LHCN-M2 (cell line): ENCODE results near the gene CXCL8. TPM values are rescaled to one million over a fixed set of nuclear protein-coding genes. Genes with fewer than 3 reads are reported as not detected.

Experiments
- DNase-seq: peaks from one replicate; pipeline ENCODE4 v3.0.0-alpha.2; 2012; ENCODE audit warnings: low read depth
- total RNA-seq: library from RNA; depleted of rRNA; stranded (reverse); fragments of >200 nt; gene quantifications from 2 replicates; pipeline ENCODE4 v1.2.3, GENCODE V29; 2014

Gene CXCL8
- total RNA-seq, 1 experiment from 2014 or later, result 3.2 TPM

- peak; percentile 51 for DNase-seq
These were observed 21.7 kb upstream of the CXCL8 start for GRCh38 chr4:73718375-73719373.

DNA sequence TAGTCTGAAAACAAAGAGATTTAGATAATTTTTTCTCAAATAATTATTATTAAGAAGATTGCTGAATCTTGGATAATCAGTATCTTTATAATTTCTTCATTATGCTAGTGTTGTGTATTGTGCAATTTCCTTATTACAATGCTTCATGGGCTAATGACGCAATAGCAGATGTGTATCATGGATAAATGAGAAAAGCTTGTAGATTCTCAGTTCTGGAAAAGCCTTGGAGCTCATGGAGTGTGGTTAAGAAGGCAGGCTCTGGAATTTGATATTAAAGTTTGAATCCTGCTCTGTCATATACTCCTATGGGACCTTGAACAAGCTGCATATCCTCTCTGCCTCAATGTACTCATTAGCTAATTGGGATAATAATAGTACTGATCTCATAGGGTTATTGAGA lies 18.9 kb upstream of the CXCL8 start:
- DNase-seq, result peak; percentile 79

DNA sequence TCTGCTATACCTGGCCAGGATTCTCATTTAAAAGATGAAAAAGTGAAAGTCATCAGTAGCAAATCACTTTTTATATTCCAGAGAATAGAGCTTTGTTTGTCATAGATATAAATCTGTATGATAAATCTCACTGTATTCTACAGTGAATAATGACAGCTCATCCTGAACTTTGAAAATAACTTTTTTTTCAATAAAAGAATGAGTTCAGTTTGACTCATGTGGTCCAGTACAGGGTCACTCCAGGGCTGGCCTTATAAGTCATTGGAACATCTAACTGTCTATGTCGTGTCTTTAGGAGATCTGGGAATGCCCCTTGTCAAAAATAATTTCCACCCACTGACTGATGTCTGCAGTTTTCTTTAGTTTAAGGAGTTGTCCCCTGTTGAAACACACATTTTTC lies 18.5 kb upstream of the CXCL8 start:
- peak; percentile 67 for DNase-seq

- DNase-seq, result no peak
These were observed 17.3 kb upstream of the CXCL8 start for GRCh38 chr4:73723023-73723422.

- DNase-seq, result no peak
These were observed 16.4 kb upstream of the CXCL8 start for GRCh38 chr4:73723928-73724327.

DNA sequence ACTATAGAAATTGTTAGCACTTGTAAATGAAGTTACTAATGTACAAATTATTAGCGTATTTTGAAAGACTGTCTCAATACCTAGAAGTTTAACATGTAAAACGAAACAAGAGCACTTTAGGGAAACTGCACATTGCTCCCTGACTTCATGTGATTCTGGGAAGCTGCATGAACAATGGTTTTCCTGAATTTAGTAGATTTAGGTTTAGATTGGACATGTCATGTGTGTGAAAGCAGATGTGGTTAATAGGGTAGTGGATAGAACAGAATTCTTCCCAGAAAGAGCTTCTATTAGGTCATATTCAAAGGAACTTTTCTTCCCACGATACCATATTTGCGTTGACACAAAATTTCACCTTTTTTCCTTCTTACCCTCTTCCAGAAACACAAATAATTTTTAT lies 14.9 kb upstream of the CXCL8 start:
- DNase-seq, result no peak

GRCh38 chr4:73725985-73726384 lies 14.4 kb upstream of the CXCL8 start:
- DNase-seq, result peak; percentile 90

DNA sequence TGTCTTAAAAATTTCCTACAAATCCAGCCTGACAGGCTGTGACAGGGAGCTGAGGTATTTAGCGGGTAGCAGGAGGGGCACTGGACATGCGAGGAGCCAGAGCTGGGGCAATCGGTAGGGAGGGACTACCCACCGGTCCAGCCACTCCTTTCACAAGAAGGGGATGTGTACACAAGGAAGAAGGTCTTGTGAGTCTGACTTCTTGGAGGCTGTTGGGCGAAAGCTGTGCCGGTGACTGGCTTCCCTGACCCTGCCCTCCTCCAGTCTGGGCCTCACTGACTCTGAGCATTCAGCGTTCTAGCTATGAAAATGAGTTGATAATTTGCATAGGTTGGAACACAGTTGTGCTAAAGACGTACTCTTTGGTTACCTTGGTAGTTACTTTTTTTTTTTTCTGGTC lies 12.7 kb upstream of the CXCL8 start:
- DNase-seq, result no peak

DNA sequence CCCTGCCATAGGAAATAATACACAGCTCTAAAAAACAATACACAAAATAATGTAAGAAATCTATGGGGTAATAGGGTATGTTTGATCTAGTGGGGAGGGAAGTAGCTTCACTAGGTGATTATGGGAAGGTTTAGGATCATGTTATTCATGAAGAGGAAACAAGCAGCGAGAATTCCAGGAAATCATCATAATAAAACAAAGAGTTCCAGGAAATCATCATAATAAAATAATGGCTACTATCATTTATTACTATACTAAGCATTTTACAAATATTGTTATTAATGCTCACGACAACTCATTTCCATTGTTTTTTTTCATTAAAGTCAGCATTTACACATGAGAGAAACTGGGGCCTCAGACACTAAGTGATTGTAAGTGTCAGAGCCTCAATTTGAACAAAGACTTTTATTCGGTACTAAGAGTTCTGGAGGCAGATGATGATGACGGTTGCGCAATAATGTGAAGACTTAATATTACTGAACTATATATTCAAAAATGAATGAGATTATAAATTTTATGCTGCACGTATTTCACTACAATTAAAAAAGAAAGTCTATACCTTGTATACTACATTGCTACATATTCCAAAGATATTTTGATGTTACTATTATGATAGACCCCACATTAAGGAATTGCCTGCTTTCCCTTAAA lies 12.2 kb upstream of the CXCL8 start:
- no peak for DNase-seq

DNA sequence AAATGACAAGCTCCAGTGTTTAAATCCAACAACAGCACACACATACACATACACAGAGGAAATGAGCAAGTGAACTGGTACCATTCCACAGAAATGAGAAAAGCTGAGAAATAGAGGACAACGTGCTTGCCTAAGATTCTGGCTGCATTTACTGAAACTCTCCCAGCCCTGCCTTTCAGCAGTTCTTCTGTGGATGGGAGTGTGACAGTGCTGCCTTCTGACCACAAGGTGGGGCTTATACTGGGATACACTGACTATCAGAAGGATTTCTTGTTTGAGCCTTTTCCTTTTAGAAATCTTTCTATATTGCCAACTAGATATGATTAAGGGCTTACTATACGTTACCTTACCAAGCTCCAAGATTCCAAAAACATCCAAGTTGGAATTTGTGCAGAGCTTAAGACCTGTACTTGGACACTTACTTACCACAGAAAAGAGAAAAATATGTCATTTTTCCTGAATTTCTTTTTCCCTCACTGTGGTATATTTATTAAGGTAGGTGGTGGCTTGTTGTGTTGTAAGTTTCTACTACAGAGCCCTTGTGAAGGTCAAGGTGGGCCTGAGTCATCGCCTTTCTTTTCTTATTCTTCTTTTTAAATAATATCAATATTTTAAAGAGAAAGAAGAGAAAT lies 10.7 kb upstream of the CXCL8 start:
- DNase-seq, result peak; percentile 74

DNA sequence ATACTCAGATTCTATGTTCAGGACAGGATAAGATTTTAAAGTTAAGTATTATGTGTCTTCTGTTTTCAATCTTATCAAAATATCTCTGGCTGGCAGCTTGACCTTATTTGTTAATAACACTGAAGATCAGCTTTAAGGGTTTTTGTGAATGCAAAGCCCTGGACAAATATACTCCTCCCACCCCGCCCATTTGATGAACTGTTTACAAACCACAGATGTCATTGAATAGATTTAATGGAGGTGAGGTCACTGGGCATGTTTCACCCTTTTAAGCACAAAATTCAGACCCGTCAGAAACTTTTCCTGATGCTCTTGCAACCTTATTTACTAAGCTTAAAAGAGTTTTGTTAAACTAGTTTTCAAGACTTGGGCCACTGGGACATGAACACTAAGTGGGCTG lies 10.1 kb upstream of the CXCL8 start:
- DNase-seq, result peak; percentile 19

DNA sequence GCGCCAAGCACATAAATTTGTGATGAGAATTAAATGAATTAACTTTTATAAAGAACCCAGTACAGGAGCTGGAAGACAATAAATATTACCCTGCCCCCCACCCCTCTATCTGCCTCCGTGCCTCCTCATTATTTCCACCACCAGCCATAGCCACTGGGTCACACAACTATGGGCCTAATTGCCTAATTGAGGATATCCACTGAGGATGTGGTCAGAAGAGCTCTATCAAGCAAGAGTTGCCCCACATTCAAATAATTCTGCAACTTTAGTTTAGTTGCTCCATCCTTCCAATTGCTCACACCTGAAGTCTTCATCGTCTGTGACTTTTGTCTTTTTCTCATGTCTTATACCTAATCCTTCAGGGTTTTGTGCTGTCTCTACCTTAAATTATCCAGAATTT lies 9.5 kb upstream of the CXCL8 start:
- no peak for DNase-seq

DNA sequence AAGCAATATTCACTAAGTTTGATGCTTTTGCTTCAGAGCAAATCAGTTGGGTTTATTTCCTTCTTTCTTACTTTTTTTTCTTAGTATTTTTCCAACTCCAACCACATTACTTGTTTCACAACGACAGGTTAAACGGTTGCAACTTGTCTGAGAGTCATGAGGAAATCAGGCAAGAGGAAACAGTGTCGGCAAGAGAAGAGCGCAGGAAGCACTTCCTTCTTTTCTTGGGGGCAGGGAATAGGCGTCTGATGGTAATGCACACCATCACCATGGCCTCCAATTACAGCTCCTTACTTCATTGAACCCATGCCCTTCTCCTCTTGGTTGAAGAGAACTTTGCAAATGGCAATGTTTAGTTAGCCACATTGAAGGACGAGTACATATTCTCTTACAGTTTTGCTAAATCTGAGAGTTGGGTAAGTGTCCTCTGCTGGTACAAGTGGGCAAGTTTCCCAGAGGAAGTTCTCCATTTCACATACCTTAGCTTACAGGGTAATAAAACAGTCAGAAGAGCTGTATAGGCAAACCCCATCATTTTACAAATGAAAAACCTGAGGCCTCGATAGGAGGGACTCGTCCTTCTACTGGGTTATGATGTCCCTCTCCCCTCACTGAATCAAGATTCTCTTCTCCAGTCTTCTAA lies 8.3 kb upstream of the CXCL8 start:
- DNase-seq, result no peak

GRCh38 chr4:73732759-73733431 lies 7.5 kb upstream of the CXCL8 start:
- DNase-seq, result no peak

GRCh38 chr4:73734530-73735001 lies 5.8 kb upstream of the CXCL8 start:
- DNase-seq, result peak; percentile 10

DNA sequence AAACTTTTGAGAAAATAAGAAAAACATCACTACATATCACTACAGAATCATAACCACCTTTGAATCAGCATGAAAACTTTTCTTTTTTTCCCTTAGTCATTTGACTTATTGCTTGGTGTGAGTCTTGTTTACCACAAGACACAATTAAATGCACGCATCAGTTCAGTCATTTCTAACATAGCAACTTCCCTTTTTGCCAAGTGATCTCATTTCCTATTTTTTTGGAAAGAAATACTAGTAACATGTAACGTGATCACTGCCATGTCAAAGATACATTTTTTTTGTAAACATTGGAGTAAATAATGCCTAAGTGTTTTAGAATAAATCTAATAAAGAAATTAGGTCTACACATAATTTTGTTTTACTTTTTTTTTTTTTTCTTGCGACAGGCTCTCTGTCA lies 5.1 kb upstream of the CXCL8 start:
- peak; percentile 71 for DNase-seq

GRCh38 chr4:73741031-73741749 lies 821 bp downstream of the CXCL8 start:
- peak; percentile 23 for DNase-seq

DNA sequence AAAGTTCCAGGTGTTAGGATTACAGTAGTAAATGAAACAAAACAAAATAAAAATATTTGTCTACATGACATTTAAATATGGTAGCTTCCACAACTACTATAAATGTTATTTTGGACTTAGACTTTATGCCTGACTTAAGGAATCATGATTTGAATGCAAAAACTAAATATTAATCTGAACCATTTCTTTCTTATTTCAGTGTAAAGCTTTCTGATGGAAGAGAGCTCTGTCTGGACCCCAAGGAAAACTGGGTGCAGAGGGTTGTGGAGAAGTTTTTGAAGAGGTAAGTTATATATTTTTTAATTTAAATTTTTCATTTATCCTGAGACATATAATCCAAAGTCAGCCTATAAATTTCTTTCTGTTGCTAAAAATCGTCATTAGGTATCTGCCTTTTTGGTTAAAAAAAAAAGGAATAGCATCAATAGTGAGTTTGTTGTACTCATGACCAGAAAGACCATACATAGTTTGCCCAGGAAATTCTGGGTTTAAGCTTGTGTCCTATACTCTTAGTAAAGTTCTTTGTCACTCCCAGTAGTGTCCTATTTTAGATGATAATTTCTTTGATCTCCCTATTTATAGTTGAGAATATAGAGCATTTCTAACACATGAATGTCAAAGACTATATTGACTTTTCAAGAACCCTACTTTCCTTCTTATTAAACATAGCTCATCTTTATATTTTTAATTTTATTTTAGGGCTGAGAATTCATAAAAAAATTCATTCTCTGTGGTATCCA lies 1.6 kb downstream of the CXCL8 start:
- no peak for DNase-seq

- no peak for DNase-seq
These were observed 2.3 kb downstream of the CXCL8 start for GRCh38 chr4:73742490-73743160.
